CD4-positive, alpha-beta T cell (primary cell): ENCODE data around the gene HADH. TPM values are rescaled to one million over a fixed set of nuclear protein-coding genes. Genes with fewer than 3 reads are reported as not detected.
A peak's percentile ranks its signal among the peaks of the same experiment; 100 is the strongest.

Source experiments
- ATAC-seq: fragments of 200-7000 bp; cut with Tn5 transposase; one replicate; pipeline ENCODE4 v1.10.0; 2022; ENCODE audit warnings: mild to moderate bottlenecking; ENCODE audit not compliant: poor library complexity
- CTCF ChIA-PET: fragments of 350-600 bp; sonication (Branson Sonifier 250); formaldehyde crosslinking; loops from one replicate; lab custom pipeline; 2021; ENCODE audit warnings: antibody characterized with exemption, inconsistent platforms; lab: Charles Lee
- POLR2A ChIA-PET: fragments of 350-600 bp; sonication (Branson Sonifier 250); formaldehyde crosslinking; loops from one replicate; lab custom pipeline; 2021; ENCODE audit warnings: antibody characterized with exemption, inconsistent platforms; lab: Charles Lee
- DNase-seq, 14 experiments: peaks; one replicate each; pipeline ENCODE4 v3.0.0-alpha.2; 2013 to 2020; ENCODE audit warnings: mixed read lengths in 2 of 14
- H3K27ac ChIP-seq, 2 donors: one replicate each; pipeline versions ENCODE4 v1.5.1 to v1.7.0; 2013; ENCODE audit warnings: low read length in 2 of 2, low read depth in 1 of 2, mild to moderate bottlenecking in 1 of 2
- H3K27me3 ChIP-seq, 2 experiments: 1 replicate in 1 of 2; 2 replicates in 1 of 2; pipeline versions ENCODE4 v1.6.1 to v1.7.0; 2013; ENCODE audit warnings: low read length in 2 of 2, control low read depth in 1 of 2, mild to moderate bottlenecking in 1 of 2, moderate library complexity in 1 of 2; ENCODE audit not compliant: insufficient read depth in 2 of 2, control insufficient read depth in 1 of 2
- H3K36me3 ChIP-seq: one replicate; pipeline ENCODE4 v1.6.1; 2013; ENCODE audit warnings: low read length, control low read depth; ENCODE audit not compliant: insufficient read depth
- H3K4me1 ChIP-seq: one replicate; pipeline ENCODE4 v1.6.1; 2013; ENCODE audit warnings: low read length, control low read depth; ENCODE audit not compliant: insufficient read depth
- H3K4me3 ChIP-seq: one replicate; pipeline ENCODE4 v1.5.1; 2013; ENCODE audit warnings: mild to moderate bottlenecking, low read length, moderate library complexity
- H3K9me3 ChIP-seq, 2 experiments: 1 replicate in 1 of 2; 2 replicates in 1 of 2; pipeline versions ENCODE4 v1.6.1 to v1.7.0; 2013; ENCODE audit warnings: low read length in 2 of 2, mild to moderate bottlenecking in 2 of 2, control low read depth in 1 of 2, moderate library complexity in 1 of 2; ENCODE audit not compliant: control insufficient read depth in 1 of 2, insufficient read depth in 1 of 2
- H3K27ac Mint-ChIP-seq: one replicate; pipeline ENCODE4 v1.8.0; 2020; ENCODE audit warnings: mixed read lengths
- H3K27me3 Mint-ChIP-seq: one replicate; pipeline ENCODE4 v1.8.0; 2021; ENCODE audit warnings: mixed read lengths
- H3K36me3 Mint-ChIP-seq: one replicate; pipeline ENCODE4 v1.8.0; 2021; ENCODE audit warnings: low read depth, mixed read lengths
- H3K4me1 Mint-ChIP-seq: one replicate; pipeline ENCODE4 v1.8.0; 2021; ENCODE audit warnings: low read depth, mixed read lengths
- H3K4me3 Mint-ChIP-seq: one replicate; pipeline ENCODE4 v1.8.0; 2020; ENCODE audit warnings: mild to moderate bottlenecking, mixed read lengths
- H3K9me3 Mint-ChIP-seq: one replicate; pipeline ENCODE4 v1.8.0; 2020; ENCODE audit warnings: mixed read lengths
- CTCF ChIP-seq: fragments of 200-600 bp; IDR thresholded peaks from one replicate; pipeline ENCODE4 v1.8.0; 2022; ENCODE audit warnings: antibody characterized with exemption, mild to moderate bottlenecking
- intact Hi-C, 2 experiments: fragments of 100-400 bp; cut with DNase I in 1 of 2; cut with micrococcal nuclease in 1 of 2; formaldehyde crosslinking; loops; one replicate each; pipeline versions ENCODE4 v1.15.1 to v1.9.0; 2023 to 2025; cut with DNase I, micrococcal nuclease
- total RNA-seq, 174 experiments: library from RNA in 2 of 174; stranded (reverse) in 2 of 174; gene quantifications; one replicate each; pipeline ENCODE4 v1.2.3 and lab custom pipeline; 2021 to 2026

The HADH gene
- total RNA-seq, 2 experiments from 2014 or later: 16.1 to 16.3 TPM

- H3K36me3 Mint-ChIP-seq: peaks cover 34% of the 10 kb centered on the region
- ChIA-PET CTCF (interaction anchor here (1.0 to 1.8 kb wide), 5 partner anchors 11 to 529 kb away, joined by 3 to 8 read pairs (median 4); no protein-coding TSS in a partner anchor), POLR2A (interaction anchor here (0.6 to 4.4 kb wide), 16 partner anchors 8 to 529 kb away, joined by 3 to 27 read pairs (median 4); partner anchors contain the start of genes HADH and LEF1)
- no peak overlapping the region for H3K4me3 ChIP-seq
- no peaks in the 10 kb centered on the region for H3K27me3 ChIP-seq
- ATAC-seq: peak; percentile 55
- TF ChIP-seq CTCF: no peak
- H3K36me3 ChIP-seq: peaks cover 28% of the 10 kb centered on the region
- H3K27ac Mint-ChIP-seq: peak overlapping the region; percentile 93
- H3K4me3 Mint-ChIP-seq: peak overlapping the region; percentile 50
- H3K9me3 Mint-ChIP-seq: no peaks in the 10 kb centered on the region
- H3K27me3 Mint-ChIP-seq: no peaks in the 10 kb centered on the region
- peak in 1 of 14 experiments; percentile 25 for DNase-seq
- peaks cover 52% of the 10 kb centered on the region for H3K4me1 Mint-ChIP-seq
- intact Hi-C loops: no loop called here
- H3K4me1 ChIP-seq: peaks cover 13% of the 10 kb centered on the region
- H3K9me3 ChIP-seq: no peaks in the 10 kb centered on the region
- H3K27ac ChIP-seq: no peak overlapping the region
Measured at GRCh38 chr4:108043526-108043925, 53.8 kb downstream of the HADH start.

GRCh38 chr4:108044951-108045686 lies 55.4 kb downstream of the HADH start:
- H3K4me1 Mint-ChIP-seq: peaks cover 63% of the 10 kb centered on the region
- intact Hi-C loops: no loop called here
- H3K4me1 ChIP-seq: peaks cover 26% of the 10 kb centered on the region
- no peak overlapping the region for H3K4me3 ChIP-seq
- peaks cover 50% of the 10 kb centered on the region for H3K36me3 Mint-ChIP-seq
- ATAC-seq (no peak), DNase-seq (no peak)
- H3K27ac Mint-ChIP-seq: peak overlapping the region; percentile 93
- H3K36me3 ChIP-seq: peaks cover 36% of the 10 kb centered on the region
- H3K4me3 Mint-ChIP-seq: no peak overlapping the region
- CTCF ChIA-PET: interaction anchor here (0.9 to 2.0 kb wide), 4 partner anchors 13 to 110 kb away, joined by 3 to 7 read pairs (median 4); no protein-coding TSS in a partner anchor
- no peaks in the 10 kb centered on the region for H3K9me3 ChIP-seq
- no peaks in the 10 kb centered on the region for H3K27me3 ChIP-seq
- H3K27me3 Mint-ChIP-seq: no peaks in the 10 kb centered on the region
- POLR2A ChIA-PET: interaction anchor here (0.7 to 4.4 kb wide), 8 partner anchors 9 to 77 kb away, joined by 3 to 27 read pairs (median 6); no protein-coding TSS in a partner anchor
- TF ChIP-seq CTCF: no peak
- no peaks in the 10 kb centered on the region for H3K9me3 Mint-ChIP-seq
- peak overlapping the region in 1 of 2 donors; percentile 49 for H3K27ac ChIP-seq

GRCh38 chr4:108045687-108046024 lies 56.0 kb downstream of the HADH start:
- peak in 2 of 14 experiments; percentile 40 to 41 for DNase-seq
- ChIA-PET POLR2A (interaction anchor here (0.7 to 4.4 kb wide), 8 partner anchors 8 to 76 kb away, joined by 3 to 27 read pairs (median 6); no protein-coding TSS in a partner anchor), CTCF (interaction anchor here (0.9 to 2.0 kb wide), 4 partner anchors 14 to 526 kb away, joined by 3 to 7 read pairs (median 4); no protein-coding TSS in a partner anchor)
- Mint-ChIP-seq H3K4me3 (no peak overlapping the region), H3K27ac (peak overlapping the region; percentile 93), H3K36me3 (peaks cover 56% of the 10 kb centered on the region), H3K9me3 (no peaks in the 10 kb centered on the region), H3K27me3 (no peaks in the 10 kb centered on the region), H3K4me1 (peaks cover 69% of the 10 kb centered on the region)
- peak overlapping the region; percentile 14 to 49 for H3K27ac ChIP-seq
- no peaks in the 10 kb centered on the region for H3K9me3 ChIP-seq
- ATAC-seq: peak; percentile 21
- H3K27me3 ChIP-seq: no peaks in the 10 kb centered on the region
- peaks cover 31% of the 10 kb centered on the region for H3K4me1 ChIP-seq
- intact Hi-C loops: no loop called here
- H3K36me3 ChIP-seq: peaks cover 36% of the 10 kb centered on the region
- no peak for TF ChIP-seq CTCF
- no peak overlapping the region for H3K4me3 ChIP-seq
